H9 (cell line): Measurements from ENCODE around the gene ZSWIM3. TPM values are rescaled to one million over a fixed set of nuclear protein-coding genes. Genes with fewer than 3 reads are reported as not detected.
"Not testable (repeated sequence)": the region's sequence is repeated elsewhere in the genome, so short reads cannot be mapped to it uniquely, and the experiment has no call there.

Experiments
- DNase-seq: peaks from one replicate; pipeline ENCODE4 v3.0.0-alpha.2; 2017
- H2AFZ ChIP-seq: one replicate; pipeline ENCODE4 v1.6.1; 2013; ENCODE audit warnings: mild to moderate bottlenecking, low read length, control low read depth, moderate library complexity
- H2AK5ac ChIP-seq: 2 replicates; pipeline ENCODE4 v1.6.1; 2013; ENCODE audit warnings: low read length, control low read depth, mixed read lengths; ENCODE audit not compliant: insufficient read length
- H2BK120ac ChIP-seq: one replicate; pipeline ENCODE4 v1.6.1; 2013; ENCODE audit warnings: low read depth, mild to moderate bottlenecking, low read length, control low read depth, inconsistent platforms; ENCODE audit not compliant: poor library complexity, severe bottlenecking
- H2BK12ac ChIP-seq: 2 replicates; pipeline ENCODE4 v1.6.1; 2013; ENCODE audit warnings: low read length, control low read depth, mixed read lengths, low read depth; ENCODE audit not compliant: insufficient read length
- H2BK15ac ChIP-seq: 2 replicates; pipeline ENCODE4 v1.6.1; 2013; ENCODE audit warnings: low read depth, low read length, control low read depth
- H2BK20ac ChIP-seq: one replicate; pipeline ENCODE4 v1.6.1; 2013; ENCODE audit warnings: low read depth, mild to moderate bottlenecking, low read length, control low read depth, inconsistent platforms; ENCODE audit not compliant: poor library complexity, severe bottlenecking
- H2BK5ac ChIP-seq: 2 replicates; pipeline ENCODE4 v1.6.1; 2013; ENCODE audit warnings: low read length, control low read depth, mixed read lengths; ENCODE audit not compliant: insufficient read length
- H3K14ac ChIP-seq: 2 replicates; pipeline ENCODE4 v1.6.1; 2013; ENCODE audit warnings: low read length, control low read depth; ENCODE audit not compliant: insufficient read depth
- H3K18ac ChIP-seq: 2 replicates; pipeline ENCODE4 v1.6.1; 2013; ENCODE audit warnings: low read depth, mild to moderate bottlenecking, mixed read lengths, low read length, control low read depth; ENCODE audit not compliant: insufficient read length
- H3K23ac ChIP-seq: 2 replicates; pipeline ENCODE4 v1.6.1; 2013; ENCODE audit warnings: low read length, control low read depth, mixed read lengths, low read depth; ENCODE audit not compliant: insufficient read length
- H3K23me2 ChIP-seq: 2 replicates; pipeline ENCODE4 v1.6.1; 2013; ENCODE audit warnings: low read depth, mild to moderate bottlenecking, mixed read lengths, low read length, control low read depth; ENCODE audit not compliant: insufficient read length, poor library complexity, severe bottlenecking
- H3K27ac ChIP-seq: 2 replicates; pipeline ENCODE4 v1.5.1; 2013; ENCODE audit warnings: low read length, control low read depth, mixed read lengths, low read depth; ENCODE audit not compliant: insufficient read length
- H3K27me3 ChIP-seq: 2 replicates; pipeline ENCODE4 v1.6.1; 2013; ENCODE audit warnings: low read length, control low read depth, inconsistent platforms; ENCODE audit not compliant: insufficient read depth
- H3K4ac ChIP-seq: 2 replicates; pipeline ENCODE4 v1.6.1; 2013; ENCODE audit warnings: low read depth, mild to moderate bottlenecking, control low read depth, inconsistent platforms, low read length, moderate library complexity
- H3K4me1 ChIP-seq: 2 replicates; pipeline ENCODE4 v1.6.1; 2013; ENCODE audit warnings: low read length, control low read depth, inconsistent platforms; ENCODE audit not compliant: insufficient read depth
- H3K4me2 ChIP-seq: 2 replicates; pipeline ENCODE4 v1.6.1; 2013; ENCODE audit warnings: low read length, control low read depth, mixed read lengths; ENCODE audit not compliant: insufficient read length, insufficient read depth
- H3K56ac ChIP-seq: 2 replicates; pipeline ENCODE4 v1.6.1; 2013; ENCODE audit warnings: low read depth, mild to moderate bottlenecking, mixed read lengths, low read length, control low read depth; ENCODE audit not compliant: insufficient read length
- H3K79me1 ChIP-seq: 2 replicates; pipeline ENCODE4 v1.6.1; 2013; ENCODE audit warnings: low read depth, mild to moderate bottlenecking, moderate library complexity, low read length, control low read depth, inconsistent platforms; ENCODE audit not compliant: insufficient read depth, poor library complexity, severe bottlenecking
- H3K79me2 ChIP-seq: 2 replicates; pipeline ENCODE4 v1.6.1; 2013; ENCODE audit warnings: low read length, control low read depth, inconsistent platforms; ENCODE audit not compliant: insufficient read depth
- H3K9ac ChIP-seq: 2 replicates; pipeline ENCODE4 v1.6.1; 2013; ENCODE audit warnings: low read length, control low read depth, mixed read lengths; ENCODE audit not compliant: insufficient read length; ENCODE audit errors: extremely low read depth
- H3K9me3 ChIP-seq: one replicate; pipeline ENCODE4 v1.6.1; 2013; ENCODE audit warnings: low read depth, low read length, inconsistent platforms; ENCODE audit not compliant: control insufficient read depth
- H3T11ph ChIP-seq: one replicate; pipeline ENCODE4 v1.6.1; 2013; ENCODE audit warnings: mild to moderate bottlenecking, low read length, control low read depth, inconsistent platforms
- H4K20me1 ChIP-seq: one replicate; pipeline ENCODE4 v1.6.1; 2013; ENCODE audit not compliant: control insufficient read depth, insufficient read length, insufficient read depth
- H4K5ac ChIP-seq: 2 replicates; pipeline ENCODE4 v1.6.1; 2013; ENCODE audit warnings: low read depth, mild to moderate bottlenecking, mixed read lengths, low read length, control low read depth; ENCODE audit not compliant: insufficient read length
- H4K8ac ChIP-seq: replicated peaks from 2 replicates; pipeline ENCODE4 v1.6.1; 2013; ENCODE audit warnings: low read length, control low read depth, mixed read lengths, low read depth; ENCODE audit not compliant: insufficient read length
- H4K91ac ChIP-seq: 2 replicates; pipeline ENCODE4 v1.6.1; 2013; ENCODE audit warnings: low read depth, mild to moderate bottlenecking, moderate library complexity, mixed read lengths, low read length, control low read depth; ENCODE audit not compliant: insufficient read length
- H3K27ac Mint-ChIP-seq, 3 experiments: 2 replicates in 2 of 3; 3 replicates in 1 of 3; pipeline ENCODE4 v1.8.0; 2020 to 2021; ENCODE audit warnings: mixed read lengths in 3 of 3, mild to moderate bottlenecking in 1 of 3, moderate library complexity in 1 of 3
- H3K27me3 Mint-ChIP-seq: 2 replicates; pipeline ENCODE4 v1.8.0; 2021; ENCODE audit warnings: low read depth, mild to moderate bottlenecking, moderate library complexity, mixed read lengths
- H3K36me3 Mint-ChIP-seq, 3 experiments: 2 replicates in 2 of 3; 3 replicates in 1 of 3; pipeline ENCODE4 v1.8.0; 2020 to 2021; ENCODE audit warnings: low read depth in 3 of 3, mixed read lengths in 3 of 3; ENCODE audit not compliant: insufficient read depth in 1 of 3
- H3K4me1 Mint-ChIP-seq, 2 experiments: 2 replicates each; pipeline ENCODE4 v1.8.0; 2020; ENCODE audit warnings: mixed read lengths in 2 of 2
- H3K4me3 Mint-ChIP-seq, 2 experiments: 2 replicates in 1 of 2; 3 replicates in 1 of 2; pipeline ENCODE4 v1.8.0; 2020 to 2021; ENCODE audit warnings: mild to moderate bottlenecking in 2 of 2, mixed read lengths in 2 of 2, moderate library complexity in 1 of 2
- H3K9me3 Mint-ChIP-seq, 2 experiments: 2 replicates in 1 of 2; 3 replicates in 1 of 2; pipeline ENCODE4 v1.8.0; 2020; ENCODE audit warnings: mild to moderate bottlenecking in 2 of 2, mixed read lengths in 2 of 2, moderate library complexity in 1 of 2
- CTCF ChIP-seq: fragments of 200-600 bp; sonication (generic); conservative IDR thresholded peaks from 3 replicates; pipeline ENCODE4 v1.8.0; 2021; ENCODE audit warnings: antibody characterized with exemption, mild to moderate bottlenecking
- WGBS: extraction: QIAGEN DNeasy Blood & Tissue Kit; methylation state at CpG from one replicate; pipeline ENCODE4 v1.1.7; 2013; ENCODE audit warnings: missing lambda C conversion rate, low lambda C conversion rate, mixed read lengths; ENCODE audit not compliant: insufficient read length; ENCODE audit errors: extremely low coverage; 5-methylcytosine and 5-hydroxymethylcytosine counted together
- total RNA-seq: library from RNA; stranded (reverse); gene quantifications from 2 replicates; pipeline ENCODE4 v1.2.1, GENCODE V29; 2021

ZSWIM3 gene
- total RNA-seq, 1 experiment from 2014 or later: 8.0 TPM

GRCh38 chr20:45873409-45874103 is 16.1 kb downstream of the ZSWIM3 start:
- no peak overlapping the region for H3K9ac ChIP-seq
- H3K4me2 ChIP-seq: no peak overlapping the region
- H3K4ac ChIP-seq: no peak overlapping the region
- H3K27ac ChIP-seq: no peak overlapping the region
- H2AFZ ChIP-seq: no peak overlapping the region
- H2BK120ac ChIP-seq: no peak overlapping the region
- no peak overlapping the region for H3T11ph ChIP-seq
- H4K20me1 ChIP-seq: no peaks in the 10 kb centered on the region
- WGBS: no CpG with 5 or more reads among the region's 1 CpG
- Mint-ChIP-seq H3K27ac (no peak overlapping the region), H3K27me3 (no peaks in the 10 kb centered on the region), H3K4me1 (no peaks in the 10 kb centered on the region), H3K4me3 (no peak overlapping the region), H3K9me3 (no peaks in the 10 kb centered on the region), H3K36me3 (peaks cover 0 to 12% (median 0%) of the 10 kb centered on the region in 3 experiments; a peak in 3 of 7 replicates)
- no peak overlapping the region for H2BK15ac ChIP-seq
- no peak overlapping the region for H4K91ac ChIP-seq
- H2BK12ac ChIP-seq: no peak overlapping the region
- no peaks in the 10 kb centered on the region for H3K9me3 ChIP-seq
- H3K18ac ChIP-seq: no peak overlapping the region
- H3K56ac ChIP-seq: no peak overlapping the region
- H2BK5ac ChIP-seq: no peak overlapping the region
- no peak overlapping the region for H2AK5ac ChIP-seq
- no peak overlapping the region for H3K14ac ChIP-seq
- H3K23me2 ChIP-seq: no peaks in the 10 kb centered on the region
- H3K79me1 ChIP-seq: no peaks in the 10 kb centered on the region
- H3K23ac ChIP-seq: no peak overlapping the region
- H3K27me3 ChIP-seq: no peaks in the 10 kb centered on the region
- TF ChIP-seq CTCF: no peak
- no peaks in the 10 kb centered on the region; the same call in 1 of the 2 replicates for H3K4me1 ChIP-seq
- DNase-seq: no peak
- no peak overlapping the region for H4K5ac ChIP-seq
- H3K79me2 ChIP-seq: no peaks in the 10 kb centered on the region
- H2BK20ac ChIP-seq: no peak overlapping the region
- H4K8ac ChIP-seq: no peak overlapping the region

GRCh38 chr20:45874104-45874481 is 16.7 kb downstream of the ZSWIM3 start:
- not testable (repeated sequence) for H3K4me2 ChIP-seq, H3K4me1 ChIP-seq, H3K79me2 ChIP-seq, H3K9ac ChIP-seq, H3K79me1 ChIP-seq, H3K23ac ChIP-seq, H3K4me1 Mint-ChIP-seq, H3K56ac ChIP-seq, H3K27ac ChIP-seq, H4K5ac ChIP-seq, H3K9me3 Mint-ChIP-seq, H3K27me3 ChIP-seq, H3K14ac ChIP-seq, H2BK12ac ChIP-seq, H4K20me1 ChIP-seq, H4K91ac ChIP-seq, H3K18ac ChIP-seq, H2BK20ac ChIP-seq, H2AK5ac ChIP-seq, H3T11ph ChIP-seq, DNase-seq, H2BK15ac ChIP-seq, H3K27ac Mint-ChIP-seq, H3K4me3 Mint-ChIP-seq, H4K8ac ChIP-seq, H3K4ac ChIP-seq, H3K23me2 ChIP-seq, H3K9me3 ChIP-seq, H2BK120ac ChIP-seq, H3K27me3 Mint-ChIP-seq, H2BK5ac ChIP-seq, H2AFZ ChIP-seq
- peaks cover 0 to 12% (median 0%) of the 10 kb centered on the region in 3 experiments; a peak in 3 of 7 replicates for H3K36me3 Mint-ChIP-seq
- no CpG with 5 or more reads among the region's 10 CpGs for WGBS
